Muscle layer of duodenum (tissue), 2 donors: ENCODE measurements around the gene CTSC.

Experiments
- H3K27ac ChIP-seq: one replicate; pipeline ENCODE4 v1.7.0; 2013; ENCODE audit warnings: mild to moderate bottlenecking, low read length
- H3K27me3 ChIP-seq: one replicate; pipeline ENCODE4 v1.7.0; 2013; ENCODE audit warnings: low read depth, mild to moderate bottlenecking, control low read depth, low read length
- H3K36me3 ChIP-seq, 2 donors: one replicate each; pipeline ENCODE4 v1.7.0; 2013; ENCODE audit warnings: low read length in 2 of 2, control low read depth in 1 of 2, mild to moderate bottlenecking in 1 of 2; ENCODE audit not compliant: insufficient read depth in 2 of 2, control insufficient read depth in 1 of 2
- H3K4me1 ChIP-seq, 2 donors: one replicate each; pipeline ENCODE4 v1.7.0; 2013; ENCODE audit warnings: low read length in 2 of 2, mild to moderate bottlenecking in 2 of 2, control low read depth in 1 of 2, moderate library complexity in 1 of 2; ENCODE audit not compliant: insufficient read depth in 2 of 2, control insufficient read depth in 1 of 2
- H3K4me3 ChIP-seq, 2 donors: one replicate each; pipeline ENCODE4 v1.7.0; 2013; ENCODE audit warnings: low read length in 2 of 2, low read depth in 1 of 2, mild to moderate bottlenecking in 1 of 2
- H3K9me3 ChIP-seq, 2 donors: one replicate each; pipeline ENCODE4 v1.7.0; 2013; ENCODE audit warnings: low read length in 2 of 2, control low read depth in 1 of 2, mild to moderate bottlenecking in 1 of 2; ENCODE audit not compliant: control insufficient read depth in 1 of 2
- donor health status: healthy.

CTSC gene

DNA sequence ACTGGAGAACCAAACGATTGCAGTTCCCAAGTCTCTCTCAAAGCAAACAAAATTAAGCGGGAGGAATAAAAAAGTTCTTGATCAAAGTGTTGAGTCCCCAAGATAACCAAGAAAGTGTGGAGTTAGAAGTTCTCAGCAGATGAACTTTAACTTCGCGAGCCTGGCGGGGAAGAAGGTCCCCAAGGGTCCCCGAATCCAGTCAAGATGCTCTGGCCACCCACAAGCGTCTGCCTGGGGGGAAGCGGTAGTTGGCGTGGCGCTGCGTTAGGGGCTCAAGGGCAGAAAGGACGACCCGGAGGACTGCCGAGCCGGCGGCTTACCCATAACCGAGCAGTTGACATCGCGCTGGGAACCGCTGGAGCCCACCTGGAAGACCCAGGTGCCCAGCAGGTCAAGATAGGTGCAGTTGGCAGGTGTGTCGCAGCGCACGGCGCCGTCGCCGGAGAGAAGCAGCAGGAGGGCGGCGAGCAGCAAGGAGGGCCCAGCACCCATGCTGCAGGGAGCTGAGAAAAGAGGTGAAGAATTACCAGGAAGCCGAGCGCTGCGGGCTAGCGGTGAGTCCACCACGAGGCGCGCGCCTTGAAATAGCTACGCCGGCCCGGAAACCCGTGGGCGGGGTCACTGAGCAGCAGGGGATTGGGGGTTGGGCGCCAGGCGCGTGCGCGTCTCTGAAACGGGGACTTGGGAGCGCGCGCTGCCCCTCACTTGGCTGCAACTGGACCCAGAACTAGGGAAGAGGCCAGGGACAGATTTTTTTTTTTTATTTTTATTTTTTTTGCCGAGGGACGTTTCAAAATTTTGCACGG is at the start of gene CTSC:
Gene CTSC (minus strand): TSS at position 556 of the 806 bp plus-strand sequence. CDS start 64 bp downstream, at position 492.
- peaks cover 5 to 8% of the 10 kb centered on the region in 2 donors for H3K36me3 ChIP-seq
- H3K27ac ChIP-seq = peak within 1 kb of the TSS; percentile 88
- peaks cover 0 to 9% of the 10 kb centered on the region in 2 donors for H3K4me1 ChIP-seq
- H3K9me3 ChIP-seq = no peaks in the 10 kb centered on the region
- H3K27me3 ChIP-seq = no peaks in the 10 kb centered on the region
- H3K4me3 ChIP-seq = peak within 1 kb of the TSS; percentile 79 to 91

GRCh38 chr11:88384669-88385005 is 47.1 kb upstream of the CTSC start:
- H3K27ac ChIP-seq = no peak overlapping the region
- no peaks in the 10 kb centered on the region for H3K27me3 ChIP-seq
- H3K36me3 ChIP-seq = no peaks in the 10 kb centered on the region
- peaks cover 0 to 5% of the 10 kb centered on the region in 2 donors for H3K4me1 ChIP-seq
- no peak overlapping the region for H3K4me3 ChIP-seq
- no peaks in the 10 kb centered on the region for H3K9me3 ChIP-seq

GRCh38 chr11:88384004-88384668 is 46.6 kb upstream of the CTSC start:
- Histone ChIP-seq H3K27ac (no peak overlapping the region), H3K27me3 (no peaks in the 10 kb centered on the region), H3K4me1 (peaks cover 0 to 5% of the 10 kb centered on the region in 2 donors), H3K4me3 (no peak overlapping the region), H3K9me3 (no peaks in the 10 kb centered on the region), H3K36me3 (no peaks in the 10 kb centered on the region)

DNA sequence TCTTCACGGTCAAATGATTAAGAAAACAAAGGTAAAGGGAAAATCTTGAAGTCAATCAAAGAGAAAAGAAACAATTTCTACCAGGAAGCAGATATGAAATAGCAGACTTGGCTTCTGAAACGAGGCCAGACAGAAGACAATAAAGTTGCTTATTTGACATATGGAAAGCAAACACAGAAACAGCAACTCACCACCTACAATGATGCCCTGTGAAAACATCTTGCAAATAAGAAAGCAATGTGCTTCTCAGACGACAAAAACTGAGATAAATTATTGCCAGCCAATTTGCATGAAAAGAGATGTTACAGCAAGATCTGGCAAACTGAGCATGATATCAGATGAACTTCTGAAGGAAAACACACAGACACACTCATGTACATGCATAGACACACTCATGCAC is 45.9 kb upstream of the CTSC start:
- H3K4me1 ChIP-seq = peaks cover 0 to 5% of the 10 kb centered on the region in 2 donors
- H3K36me3 ChIP-seq = no peaks in the 10 kb centered on the region
- no peaks in the 10 kb centered on the region for H3K27me3 ChIP-seq
- no peaks in the 10 kb centered on the region for H3K9me3 ChIP-seq
- H3K27ac ChIP-seq = no peak overlapping the region
- no peak overlapping the region for H3K4me3 ChIP-seq

DNA sequence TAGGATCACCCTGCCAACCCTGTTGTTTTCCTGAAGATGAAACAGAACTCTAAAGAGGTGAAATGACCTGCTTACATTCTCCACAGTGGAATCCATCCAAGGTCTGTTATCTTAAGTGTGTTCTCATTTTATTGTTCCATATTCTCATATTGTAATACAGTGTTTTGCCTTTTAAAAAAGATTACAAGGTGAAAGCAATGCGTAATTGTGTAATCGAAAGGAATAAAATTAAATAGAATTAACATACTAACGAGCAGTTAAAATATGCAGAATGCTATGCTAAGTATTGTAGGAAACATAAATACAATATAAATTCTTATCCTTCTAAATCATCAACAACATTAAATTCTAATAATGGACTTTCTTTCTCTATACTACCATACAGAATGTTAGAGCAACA is 41.6 kb upstream of the CTSC start:
- no peak overlapping the region for H3K4me3 ChIP-seq
- H3K9me3 ChIP-seq = no peaks in the 10 kb centered on the region
- no peaks in the 10 kb centered on the region for H3K4me1 ChIP-seq
- H3K36me3 ChIP-seq = no peaks in the 10 kb centered on the region
- no peaks in the 10 kb centered on the region for H3K27me3 ChIP-seq
- H3K27ac ChIP-seq = no peak overlapping the region

DNA sequence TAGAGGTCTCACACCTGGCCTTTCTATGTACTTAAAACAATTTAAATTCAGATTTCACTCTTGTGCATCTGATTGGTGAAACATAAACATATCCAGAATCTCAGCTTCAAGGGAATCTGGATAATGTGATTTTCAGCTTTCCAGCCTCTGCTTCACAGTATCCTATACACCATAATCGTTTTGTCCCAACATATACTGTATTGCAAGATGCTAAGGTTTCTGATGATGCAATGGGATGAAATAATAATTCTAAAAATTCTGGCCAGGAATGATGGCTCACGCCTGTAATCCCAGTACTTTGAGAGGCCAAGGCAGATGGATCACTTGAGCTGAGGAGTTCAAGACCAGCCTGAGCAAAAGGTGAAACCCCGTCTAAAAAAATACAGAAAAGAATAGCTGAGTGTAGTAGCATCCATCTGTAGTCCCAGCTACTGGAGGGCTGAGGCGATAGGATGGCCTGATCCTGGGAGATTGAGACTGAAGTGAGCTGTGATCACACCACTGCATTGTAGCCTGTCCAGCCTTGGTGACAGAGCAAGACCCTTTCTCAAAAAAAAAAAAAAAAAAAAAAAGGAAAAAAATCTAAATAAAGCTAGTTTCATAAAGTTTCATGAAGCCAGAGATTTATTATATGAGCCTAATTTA is 41.0 kb upstream of the CTSC start:
- Histone ChIP-seq H3K9me3 (no peaks in the 10 kb centered on the region), H3K27me3 (no peaks in the 10 kb centered on the region), H3K27ac (no peak overlapping the region), H3K4me3 (no peak overlapping the region), H3K36me3 (no peaks in the 10 kb centered on the region), H3K4me1 (no peaks in the 10 kb centered on the region)

GRCh38 chr11:88377646-88378045 is 40.1 kb upstream of the CTSC start:
- Histone ChIP-seq H3K4me1 (no peaks in the 10 kb centered on the region), H3K27ac (no peak overlapping the region), H3K36me3 (no peaks in the 10 kb centered on the region), H3K4me3 (no peak overlapping the region), H3K9me3 (no peaks in the 10 kb centered on the region), H3K27me3 (no peaks in the 10 kb centered on the region)

DNA sequence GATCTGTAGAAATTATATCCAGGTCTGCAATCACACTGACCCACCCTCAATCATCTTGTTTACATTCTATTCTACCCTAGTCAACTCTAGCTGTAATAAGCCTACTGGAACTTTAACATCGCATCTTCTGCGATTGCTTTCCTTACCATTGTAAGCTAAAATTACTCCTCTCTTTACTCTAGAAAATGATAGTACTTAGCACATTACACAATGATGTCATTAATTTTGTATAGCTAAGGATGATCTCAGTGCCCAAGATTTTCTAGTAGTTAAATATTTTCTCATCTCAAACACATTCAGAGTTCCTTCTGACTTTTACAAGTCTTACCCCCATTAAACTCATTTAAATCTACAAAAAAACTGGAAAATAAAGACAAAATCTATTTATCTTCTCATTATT is 39.6 kb upstream of the CTSC start:
- Histone ChIP-seq H3K4me3 (no peak overlapping the region), H3K9me3 (no peaks in the 10 kb centered on the region), H3K27me3 (no peaks in the 10 kb centered on the region), H3K4me1 (no peaks in the 10 kb centered on the region), H3K27ac (no peak overlapping the region), H3K36me3 (no peaks in the 10 kb centered on the region)

- Histone ChIP-seq H3K4me3 (no peak overlapping the region), H3K36me3 (no peaks in the 10 kb centered on the region), H3K27me3 (no peaks in the 10 kb centered on the region), H3K27ac (no peak overlapping the region), H3K9me3 (no peaks in the 10 kb centered on the region), H3K4me1 (no peaks in the 10 kb centered on the region)
These were observed 38.5 kb upstream of the CTSC start for GRCh38 chr11:88375927-88376470.

DNA sequence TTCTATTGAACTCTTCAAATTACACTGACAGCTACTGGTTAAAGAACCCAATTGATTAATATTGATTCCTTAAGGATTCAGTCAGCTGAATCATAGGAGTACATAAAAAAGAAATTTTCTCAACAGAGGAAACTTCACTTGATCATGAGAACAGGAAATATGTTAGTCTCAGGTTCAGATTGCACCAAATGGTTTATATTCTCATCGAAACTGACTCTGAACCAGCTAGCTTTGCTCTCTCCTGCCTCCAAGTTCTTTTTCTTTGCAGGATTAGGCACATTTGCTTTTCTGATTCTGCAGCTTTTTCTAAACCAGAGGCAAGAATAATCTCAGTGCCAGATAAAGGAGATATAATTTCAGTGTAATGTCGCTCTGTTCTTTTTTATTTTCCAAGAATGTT is 33.2 kb upstream of the CTSC start:
- Histone ChIP-seq H3K4me3 (no peak overlapping the region), H3K9me3 (no peaks in the 10 kb centered on the region), H3K36me3 (no peaks in the 10 kb centered on the region), H3K27ac (no peak overlapping the region), H3K27me3 (no peaks in the 10 kb centered on the region), H3K4me1 (no peaks in the 10 kb centered on the region)

DNA sequence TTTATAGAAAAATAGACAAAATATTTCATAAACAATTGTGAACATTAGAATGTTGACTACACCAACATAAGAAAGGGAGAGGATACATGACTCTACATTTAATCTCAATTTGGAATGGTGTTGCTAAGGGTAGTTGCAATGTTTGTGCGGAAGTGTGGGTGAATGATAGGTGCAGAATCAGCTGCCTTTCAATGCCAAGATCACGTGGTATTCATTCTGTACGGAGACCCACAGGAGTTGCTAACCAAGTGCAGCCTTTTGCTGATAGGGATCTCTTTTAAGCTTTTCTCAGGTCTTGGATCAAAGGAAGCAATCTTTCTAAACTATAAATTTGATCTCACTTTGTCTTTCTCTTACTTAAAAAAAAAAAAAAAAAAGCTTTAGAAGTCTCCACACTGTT is 29.8 kb upstream of the CTSC start:
- Histone ChIP-seq H3K9me3 (no peaks in the 10 kb centered on the region), H3K27ac (no peak overlapping the region), H3K36me3 (no peaks in the 10 kb centered on the region), H3K27me3 (no peaks in the 10 kb centered on the region), H3K4me3 (no peak overlapping the region), H3K4me1 (no peaks in the 10 kb centered on the region)
